Glutamatergic neuron (in vitro differentiated cells): ENCODE data around the gene ARID3A. TPM values are rescaled to one million over a fixed set of nuclear protein-coding genes. Genes with fewer than 3 reads are reported as not detected.
A peak's percentile ranks its signal among the peaks of the same experiment; 100 is the strongest.

Experiments
- DNase-seq: peaks from one replicate; pipeline ENCODE4 v3.0.0; 2022
- H3K27ac Mint-ChIP-seq: one replicate; pipeline ENCODE4 v1.8.0; 2020; ENCODE audit warnings: mild to moderate bottlenecking, mixed read lengths, inconsistent platforms; ENCODE audit not compliant: unreplicated experiment
- H3K27me3 Mint-ChIP-seq: one replicate; pipeline ENCODE4 v1.8.0; 2020; ENCODE audit warnings: mild to moderate bottlenecking, moderate library complexity, mixed read lengths, inconsistent platforms; ENCODE audit not compliant: unreplicated experiment
- H3K36me3 Mint-ChIP-seq: one replicate; pipeline ENCODE4 v1.8.0; 2020; ENCODE audit warnings: mild to moderate bottlenecking, mixed read lengths, inconsistent platforms; ENCODE audit not compliant: unreplicated experiment
- H3K4me1 Mint-ChIP-seq: one replicate; pipeline ENCODE4 v1.8.0; 2020; ENCODE audit warnings: mild to moderate bottlenecking, low read depth, mixed read lengths, inconsistent platforms; ENCODE audit not compliant: unreplicated experiment
- H3K4me3 Mint-ChIP-seq: one replicate; pipeline ENCODE4 v1.8.0; 2020; ENCODE audit warnings: mild to moderate bottlenecking, mixed read lengths, inconsistent platforms; ENCODE audit not compliant: unreplicated experiment
- H3K9me3 Mint-ChIP-seq: one replicate; pipeline ENCODE4 v1.8.0; 2020; ENCODE audit warnings: mild to moderate bottlenecking, moderate library complexity, mixed read lengths, inconsistent platforms; ENCODE audit not compliant: unreplicated experiment
- CTCF ChIP-seq: fragments of 200-600 bp; sonication (generic); IDR thresholded peaks from one replicate; pipeline ENCODE4 v1.5.0; 2021; ENCODE audit not compliant: partially characterized antibody, unreplicated experiment
- total RNA-seq: library from RNA; stranded (reverse); fragmentation: NEBNext Ultra II Directional; extraction: Animal tissue kit (Norgen Biotek cat#: 25700); gene quantifications from one replicate; pipeline ENCODE4 v1.2.1, GENCODE V29; 2021; ENCODE audit not compliant: unreplicated experiment

ARID3A gene
- total RNA-seq, 1 donor from 2014 or later = 148 TPM

GRCh38 chr19:1001538-1002166, 75.8 kb downstream of the ARID3A start:
- Mint-ChIP-seq H3K4me3 (no peak overlapping the region), H3K4me1 (peaks cover 3% of the 10 kb centered on the region), H3K27me3 (peaks cover 22% of the 10 kb centered on the region), H3K36me3 (no peaks in the 10 kb centered on the region), H3K9me3 (peaks cover 11% of the 10 kb centered on the region), H3K27ac (no peak overlapping the region)
- peak; percentile 83 for DNase-seq
- peak; percentile 92 for TF ChIP-seq CTCF

- DNase-seq = no peak
- peak overlapping the region; percentile 40 for H3K27ac Mint-ChIP-seq
- no peaks in the 10 kb centered on the region for H3K36me3 Mint-ChIP-seq
- peaks cover 22% of the 10 kb centered on the region for H3K27me3 Mint-ChIP-seq
- no peak overlapping the region for H3K4me3 Mint-ChIP-seq
- H3K9me3 Mint-ChIP-seq = peaks cover 11% of the 10 kb centered on the region
- H3K4me1 Mint-ChIP-seq = peaks cover 3% of the 10 kb centered on the region
- no peak for TF ChIP-seq CTCF
Observed at GRCh38 chr19:1002600-1002999, 76.8 kb downstream of the ARID3A start.

- Mint-ChIP-seq H3K4me1 (peaks cover 3% of the 10 kb centered on the region), H3K9me3 (peaks cover 11% of the 10 kb centered on the region), H3K27ac (no peak overlapping the region), H3K36me3 (no peaks in the 10 kb centered on the region), H3K4me3 (no peak overlapping the region), H3K27me3 (peaks cover 17% of the 10 kb centered on the region)
- TF ChIP-seq CTCF = no peak
- DNase-seq = peak; percentile 16
Observed at GRCh38 chr19:1003283-1003682, 77.4 kb downstream of the ARID3A start.

- peaks cover 10% of the 10 kb centered on the region for H3K9me3 Mint-ChIP-seq
- H3K4me3 Mint-ChIP-seq = no peak overlapping the region
- H3K36me3 Mint-ChIP-seq = no peaks in the 10 kb centered on the region
- no peak overlapping the region for H3K27ac Mint-ChIP-seq
- TF ChIP-seq CTCF = no peak
- DNase-seq = peak; percentile 7
- peaks cover under 1% of the 10 kb centered on the region for H3K4me1 Mint-ChIP-seq
- H3K27me3 Mint-ChIP-seq = peaks cover 14% of the 10 kb centered on the region
Observed at GRCh38 chr19:1004204-1004802, 78.5 kb downstream of the ARID3A start.
